ENCODE results near the gene SLC66A2.
"Not testable (repeated sequence)": the region's sequence is repeated elsewhere in the genome, so short reads cannot be mapped to it uniquely, and the experiment has no call there.

Gene SLC66A2

GRCh38 chr18:79951545-79952455, at the start of gene SLC66A2:
TSS of gene SLC66A2 (minus strand) at chr18:79951653. CDS start at chr18:79950926, 727 bp downstream.
- peak; percentile 88 for DNase-seq (ENCODE audit: low read depth)

- DNase-seq (ENCODE audit: low read depth), result no peak
Measured at GRCh38 chr18:80000877-80001276, 49.4 kb upstream of the SLC66A2 start.

- DNase-seq (ENCODE audit: low read depth), result not testable (repeated sequence)
Measured at GRCh38 chr18:79999701-80000100, 48.2 kb upstream of the SLC66A2 start.

GRCh38 chr18:79991494-79991893, 40.0 kb upstream of the SLC66A2 start:
- DNase-seq (ENCODE audit: low read depth), result no peak

GRCh38 chr18:79989195-79989497, 37.7 kb upstream of the SLC66A2 start:
- no peak for DNase-seq (ENCODE audit: low read depth)

- peak; percentile 81 for DNase-seq (ENCODE audit: low read depth)
Measured at GRCh38 chr18:79988451-79989194, 37.2 kb upstream of the SLC66A2 start, which contains the start of gene TXNL4A. TSS of gene TXNL4A (minus strand) at chr18:79988563. CDS start at chr18:79988392, 171 bp downstream.

GRCh38 chr18:79988071-79988450, 36.6 kb upstream of the SLC66A2 start:
- DNase-seq (ENCODE audit: low read depth), result peak; percentile 33

- DNase-seq (ENCODE audit: low read depth), result no peak
Measured at GRCh38 chr18:79987566-79987965, 36.1 kb upstream of the SLC66A2 start.

GRCh38 chr18:79986726-79987125, 35.3 kb upstream of the SLC66A2 start:
- no peak for DNase-seq (ENCODE audit: low read depth)

GRCh38 chr18:79985172-79985571, 33.7 kb upstream of the SLC66A2 start:
- no peak for DNase-seq (ENCODE audit: low read depth)

- DNase-seq (ENCODE audit: low read depth), result no peak
Measured at GRCh38 chr18:79983793-79984192, 32.3 kb upstream of the SLC66A2 start.

- no peak for DNase-seq (ENCODE audit: low read depth)
Measured at GRCh38 chr18:79983253-79983652, 31.8 kb upstream of the SLC66A2 start.

- no peak for DNase-seq (ENCODE audit: low read depth)
Measured at GRCh38 chr18:79982736-79983135, 31.3 kb upstream of the SLC66A2 start.

GRCh38 chr18:79980585-79980984, 29.1 kb upstream of the SLC66A2 start:
- DNase-seq (ENCODE audit: low read depth), result no peak

GRCh38 chr18:79979843-79980242, 28.4 kb upstream of the SLC66A2 start:
- no peak for DNase-seq (ENCODE audit: low read depth)

GRCh38 chr18:79975985-79976680, 24.7 kb upstream of the SLC66A2 start:
- no peak for DNase-seq (ENCODE audit: low read depth)

GRCh38 chr18:79975043-79975442, 23.6 kb upstream of the SLC66A2 start:
- no peak for DNase-seq (ENCODE audit: low read depth)

GRCh38 chr18:79974025-79974654, 22.7 kb upstream of the SLC66A2 start:
- no peak for DNase-seq (ENCODE audit: low read depth)

- DNase-seq (ENCODE audit: low read depth), result no peak
Measured at GRCh38 chr18:79973517-79973916, 22.1 kb upstream of the SLC66A2 start.

GRCh38 chr18:79972720-79973119, 21.3 kb upstream of the SLC66A2 start:
- no peak for DNase-seq (ENCODE audit: low read depth)

GRCh38 chr18:79971986-79972385, 20.5 kb upstream of the SLC66A2 start:
- no peak for DNase-seq (ENCODE audit: low read depth)

All from stimulated activated CD4-positive, alpha-beta T cell treated with anti-CD3 and anti-CD28 coated beads, Interleukin-2, amount 100 ng/mL, for 4 hours (primary cell).